Mucosa of gallbladder (tissue), 1 donor: Measurements from ENCODE around the gene PRSS22. TPM values are rescaled to one million over a fixed set of nuclear protein-coding genes. Genes with fewer than 3 reads are reported as not detected.

ENCODE experiments used
- DNase-seq: peaks from one replicate; pipeline ENCODE4 v3.0.0-alpha.2; 2020; ENCODE audit warnings: low spot score
- total RNA-seq: library from RNA; stranded (reverse); gene quantifications from one replicate; pipeline ENCODE4 v1.2.1, GENCODE V29; 2021
- donor health status: DM: no; HTN: no; CAD: no.

The PRSS22 gene
- total RNA-seq, 1 donor from 2014 or later: 52.7 TPM

- peak; percentile 18 for DNase-seq
Observed at GRCh38 chr16:2881783-2882649, 24.0 kb upstream of the PRSS22 start.

GRCh38 chr16:2879854-2880508, 22.0 kb upstream of the PRSS22 start:
- no peak for DNase-seq

GRCh38 chr16:2874912-2875362, 17.0 kb upstream of the PRSS22 start:
- peak; percentile 79 for DNase-seq

GRCh38 chr16:2874032-2874911, 16.3 kb upstream of the PRSS22 start:
- DNase-seq: no peak

GRCh38 chr16:2871926-2872325, 14.0 kb upstream of the PRSS22 start:
- DNase-seq: no peak

- peak; percentile 96 for DNase-seq
Observed at GRCh38 chr16:2867987-2868789, 10.2 kb upstream of the PRSS22 start.

- DNase-seq: no peak
Observed at GRCh38 chr16:2867661-2867986, 9.7 kb upstream of the PRSS22 start.

- no peak for DNase-seq
Observed at GRCh38 chr16:2866431-2866830, 8.5 kb upstream of the PRSS22 start.

- DNase-seq: no peak
Observed at GRCh38 chr16:2865651-2866050, 7.7 kb upstream of the PRSS22 start.

- no peak for DNase-seq
Observed at GRCh38 chr16:2860826-2861567, 3.0 kb upstream of the PRSS22 start.

- DNase-seq: no peak
Observed at GRCh38 chr16:2859686-2860265, 1.8 kb upstream of the PRSS22 start.

- peak; percentile 86 for DNase-seq
Observed at GRCh38 chr16:2858245-2859025, 465 bp upstream of the PRSS22 start.

GRCh38 chr16:2856686-2857450, 1.1 kb downstream of the PRSS22 start:
- DNase-seq: no peak

- no peak for DNase-seq
Observed at GRCh38 chr16:2856061-2856670, 1.8 kb downstream of the PRSS22 start.

- DNase-seq: no peak
Observed at GRCh38 chr16:2855536-2855935, 2.4 kb downstream of the PRSS22 start.

- DNase-seq: no peak
Observed at GRCh38 chr16:2854700-2855309, 3.2 kb downstream of the PRSS22 start.

GRCh38 chr16:2853531-2854073, 4.4 kb downstream of the PRSS22 start:
- DNase-seq: no peak
